ENCODE results near the gene SLC16A8.
"Not testable (repeated sequence)": the region's sequence is repeated elsewhere in the genome, so short reads cannot be mapped to it uniquely, and the experiment has no call there.

SLC16A8 gene

DNA sequence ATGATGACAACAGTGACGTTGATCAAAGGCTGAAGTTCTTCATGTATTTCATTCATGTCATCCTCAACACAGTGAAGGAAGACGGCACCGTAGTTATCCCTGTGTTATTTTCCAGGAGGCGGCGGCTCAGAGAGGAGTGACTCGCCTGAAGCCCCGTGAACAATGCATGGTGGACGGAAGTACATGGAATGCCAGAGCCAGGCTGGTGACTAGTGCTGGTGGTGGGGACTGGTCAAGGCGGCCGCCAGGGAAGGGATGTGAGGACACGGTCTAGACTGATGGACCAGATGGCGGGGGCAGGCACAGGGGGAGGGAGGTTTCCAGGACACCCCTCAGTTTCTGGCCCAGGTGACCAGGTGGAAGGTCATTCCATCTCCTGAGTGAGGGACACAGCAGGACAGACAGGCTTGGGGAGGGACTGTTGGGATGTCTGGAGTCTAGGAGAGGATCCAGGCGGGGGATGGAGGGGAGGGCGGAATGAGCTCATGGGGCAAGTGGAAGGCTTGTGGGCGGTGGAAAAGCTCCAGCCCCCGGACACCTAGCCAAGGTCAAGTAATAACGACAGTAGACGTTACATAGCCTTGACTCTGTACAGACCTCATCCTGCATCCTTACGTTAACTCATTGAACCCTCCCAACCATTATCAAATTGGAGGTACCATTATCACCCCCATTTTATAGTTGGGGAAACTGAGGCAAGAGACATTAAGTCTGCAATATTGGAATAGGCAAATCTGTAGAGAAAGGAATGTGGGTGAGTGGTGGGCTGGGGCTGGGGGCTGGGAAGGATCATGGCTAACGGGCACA lies 42.8 kb downstream of the SLC16A8 start:
- H3K27ac ChIP-seq, result peak overlapping the region in 1 of 2 donors; percentile 13
- no peak overlapping the region for H3K4me3 ChIP-seq
- TF ChIP-seq, protein P1, sequence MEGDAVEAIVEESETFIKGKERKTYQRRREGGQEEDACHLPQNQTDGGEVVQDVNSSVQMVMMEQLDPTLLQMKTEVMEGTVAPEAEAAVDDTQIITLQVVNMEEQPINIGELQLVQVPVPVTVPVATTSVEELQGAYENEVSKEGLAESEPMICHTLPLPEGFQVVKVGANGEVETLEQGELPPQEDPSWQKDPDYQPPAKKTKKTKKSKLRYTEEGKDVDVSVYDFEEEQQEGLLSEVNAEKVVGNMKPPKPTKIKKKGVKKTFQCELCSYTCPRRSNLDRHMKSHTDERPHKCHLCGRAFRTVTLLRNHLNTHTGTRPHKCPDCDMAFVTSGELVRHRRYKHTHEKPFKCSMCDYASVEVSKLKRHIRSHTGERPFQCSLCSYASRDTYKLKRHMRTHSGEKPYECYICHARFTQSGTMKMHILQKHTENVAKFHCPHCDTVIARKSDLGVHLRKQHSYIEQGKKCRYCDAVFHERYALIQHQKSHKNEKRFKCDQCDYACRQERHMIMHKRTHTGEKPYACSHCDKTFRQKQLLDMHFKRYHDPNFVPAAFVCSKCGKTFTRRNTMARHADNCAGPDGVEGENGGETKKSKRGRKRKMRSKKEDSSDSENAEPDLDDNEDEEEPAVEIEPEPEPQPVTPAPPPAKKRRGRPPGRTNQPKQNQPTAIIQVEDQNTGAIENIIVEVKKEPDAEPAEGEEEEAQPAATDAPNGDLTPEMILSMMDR (IDR thresholded peaks at IDR 0.05), result no peak
- no peak for DNase-seq (ENCODE audit: low spot score)

DNA sequence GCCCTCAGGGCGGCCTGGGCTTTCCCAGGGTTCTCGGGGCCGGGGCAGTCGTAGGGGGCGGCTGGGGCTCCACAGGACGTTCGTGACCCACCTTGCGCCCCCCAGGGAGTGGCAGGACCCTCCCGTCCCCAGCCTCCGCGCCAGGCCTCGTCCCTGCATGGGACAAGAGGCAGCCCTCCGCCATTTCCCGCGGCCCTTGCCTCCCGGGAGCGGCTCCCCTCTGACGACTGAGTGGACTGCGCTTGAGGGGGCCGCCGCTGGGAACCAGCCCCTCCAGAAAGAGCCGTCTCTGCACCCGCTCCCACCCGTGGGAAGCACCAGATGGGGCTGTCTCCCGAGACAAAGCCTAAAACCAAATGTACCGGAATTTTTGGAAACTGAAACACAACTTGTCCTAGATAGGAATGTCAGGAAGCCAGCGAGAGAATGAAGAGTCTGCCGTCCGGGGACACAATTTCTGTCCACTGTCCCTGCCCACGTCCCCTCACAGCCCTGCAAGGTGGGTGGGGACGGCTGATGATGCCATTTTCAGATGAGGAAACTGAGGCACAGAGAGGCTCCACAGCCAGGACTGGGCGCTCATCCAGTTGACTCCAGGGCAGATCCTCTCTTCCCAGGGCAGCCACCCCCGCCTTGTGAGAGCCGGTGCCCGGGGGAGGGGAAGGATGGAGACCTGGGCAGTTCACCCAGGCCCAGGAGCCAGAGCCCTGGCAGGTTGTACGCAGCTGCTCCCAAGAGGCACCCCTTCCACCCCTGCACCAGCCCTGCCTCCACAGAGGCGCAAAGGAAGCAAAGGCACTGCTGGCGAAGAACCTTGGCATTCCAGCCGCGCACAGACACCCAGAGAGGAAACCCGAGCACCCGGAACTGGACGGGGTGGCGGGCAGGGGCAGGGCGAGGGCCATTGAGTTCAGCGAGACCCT lies 44.8 kb downstream of the SLC16A8 start:
- no peak for DNase-seq (ENCODE audit: low spot score)
- TF ChIP-seq, protein P1 (IDR thresholded peaks at IDR 0.05), result no peak
- Histone ChIP-seq H3K4me3 (peak overlapping the region; percentile 43), H3K27ac (peak overlapping the region; percentile 8 to 69)

DNA sequence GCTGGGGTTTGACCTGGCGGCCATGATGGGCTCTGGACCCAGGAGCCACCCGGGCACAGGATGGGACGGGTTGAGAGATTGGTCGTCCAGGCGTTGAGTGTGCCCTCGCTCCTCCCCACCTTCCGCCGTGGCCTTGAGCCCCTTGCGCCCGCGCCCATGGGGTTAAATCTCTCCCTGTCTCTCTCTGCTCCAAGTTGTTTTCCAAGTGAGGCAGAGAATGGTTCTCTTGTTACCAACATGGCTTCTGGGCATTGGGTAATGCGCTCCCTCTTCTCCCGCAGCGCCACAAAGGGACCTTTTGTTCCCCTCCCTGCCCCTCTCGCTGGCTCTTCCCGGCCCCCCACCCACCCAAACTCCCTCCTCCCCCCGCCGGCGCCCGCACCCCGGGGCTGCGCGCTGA lies 45.6 kb downstream of the SLC16A8 start:
- Histone ChIP-seq H3K4me3 (no peak overlapping the region), H3K27ac (peak overlapping the region in 1 of 2 donors; percentile 69)
- TF ChIP-seq, protein P1 (IDR thresholded peaks at IDR 0.05), result no peak
- DNase-seq (ENCODE audit: low spot score), result no peak

DNA sequence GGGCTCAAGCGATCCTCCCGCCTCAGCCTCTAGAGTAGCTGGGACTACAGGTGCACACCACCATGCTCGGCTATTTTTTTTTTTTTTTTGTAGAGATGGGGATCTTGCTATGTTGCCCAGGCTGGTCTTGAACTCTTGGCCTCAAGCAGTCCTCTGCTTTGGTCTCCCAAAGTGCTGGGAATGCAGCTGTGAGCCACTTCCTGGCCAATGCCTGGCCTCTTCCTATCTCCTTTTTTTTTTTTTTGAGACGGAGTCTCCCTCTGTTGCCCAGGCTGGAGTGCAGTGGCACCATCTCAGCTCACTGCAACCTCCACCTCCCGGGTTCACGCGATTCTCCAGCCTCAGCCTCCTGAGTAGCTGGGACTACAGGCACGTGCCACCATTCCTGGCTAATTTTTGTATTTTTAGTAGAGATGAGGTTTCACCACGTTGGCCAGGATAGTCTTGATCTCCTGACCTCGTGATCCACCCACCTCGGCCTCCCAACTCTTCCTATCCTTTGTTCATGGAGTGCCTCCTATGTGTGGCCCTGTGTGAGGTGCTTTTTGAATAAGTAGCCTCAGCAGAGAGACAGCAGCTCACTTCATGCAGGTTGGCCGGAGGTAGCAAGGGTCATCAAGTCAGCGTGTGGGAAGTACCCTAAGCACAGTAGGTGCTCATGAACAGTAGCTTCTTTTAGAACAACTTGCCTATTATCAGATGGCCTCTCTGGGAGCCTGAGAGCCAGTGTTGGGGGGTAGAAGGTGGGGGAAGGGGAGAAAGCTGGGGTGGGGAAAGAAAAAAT lies 46.4 kb downstream of the SLC16A8 start:
- not testable (repeated sequence) for DNase-seq (ENCODE audit: low spot score); H3K4me3 ChIP-seq
- peak overlapping the region in 1 of 2 donors; percentile 69 for H3K27ac ChIP-seq

DNA sequence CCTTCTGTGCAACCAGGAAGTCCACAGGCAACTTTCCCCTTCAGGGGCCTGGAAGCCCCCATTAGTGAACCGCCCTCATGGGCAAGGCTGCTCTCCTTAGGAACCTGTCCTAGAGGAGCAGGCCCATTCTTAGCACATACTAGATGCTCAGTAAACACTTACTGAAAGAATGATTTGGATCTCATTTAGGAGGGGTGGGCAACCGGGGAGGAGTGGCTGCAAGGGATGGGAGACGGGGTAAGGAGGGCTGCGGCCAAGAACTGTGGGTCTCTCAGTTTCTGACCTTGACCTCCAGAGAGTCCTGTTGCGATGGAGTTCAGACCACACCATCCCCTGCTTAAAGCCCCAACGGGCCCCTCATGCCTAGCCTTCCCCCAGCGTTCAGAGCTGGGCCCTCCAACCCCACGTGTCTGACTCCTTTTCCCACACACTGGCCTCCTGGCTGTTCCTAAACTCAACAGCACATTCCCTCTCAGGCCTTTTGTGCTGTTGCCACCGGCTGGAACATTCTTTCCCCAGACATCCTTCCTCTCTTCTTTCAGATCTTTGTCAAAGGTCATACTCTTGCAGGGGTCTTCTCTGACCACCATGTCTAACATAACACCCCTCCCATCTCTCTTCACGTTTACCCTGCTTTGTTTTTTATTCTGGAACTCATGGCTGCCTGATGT lies 47.5 kb downstream of the SLC16A8 start:
- DNase-seq (ENCODE audit: low spot score), result no peak
- Histone ChIP-seq H3K27ac (peak overlapping the region in 1 of 2 donors; percentile 23), H3K4me3 (no peak overlapping the region)
- TF ChIP-seq, protein P1 (IDR thresholded peaks at IDR 0.05), result no peak

DNA sequence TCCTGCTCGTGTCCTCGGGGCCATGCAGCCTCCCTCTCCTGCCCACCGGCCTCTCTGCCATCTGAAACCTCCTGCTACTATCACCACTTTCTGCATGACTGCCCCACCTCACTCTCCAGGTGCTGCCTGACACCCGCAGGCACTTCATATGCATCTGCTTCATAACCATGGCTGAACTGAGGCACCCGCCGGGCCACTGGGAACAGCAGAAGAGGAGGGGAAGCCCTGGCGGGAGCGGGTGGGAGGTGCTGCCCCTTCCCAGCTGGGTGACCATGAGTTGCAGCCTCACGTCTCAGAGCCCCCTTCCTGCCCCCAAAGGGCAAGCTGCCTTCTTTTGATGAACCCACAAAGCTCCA lies 48.5 kb downstream of the SLC16A8 start:
- TF ChIP-seq, protein P1 (IDR thresholded peaks at IDR 0.05), result no peak
- H3K27ac ChIP-seq, result peak overlapping the region in 1 of 2 donors; percentile 77
- no peak overlapping the region for H3K4me3 ChIP-seq
- no peak for DNase-seq (ENCODE audit: low spot score)
